A673 (cell line): Measurements from ENCODE around the gene ATP2C1. TPM values are rescaled to one million over a fixed set of nuclear protein-coding genes. Genes with fewer than 3 reads are reported as not detected.

Source experiments
- BruUV-seq: library from RNA; stranded (reverse); fragments of 400-500 nt; replicated peaks from 2 replicates; lab custom pipeline; 2021; lab: Mats Ljungman, UMichigan
- CTCF ChIA-PET: fragments of 300-600 bp; sonication (Branson Sonifier 250); formaldehyde crosslinking; loops from one replicate; lab custom pipeline; 2022; ENCODE audit warnings: antibody characterized with exemption; lab: Charles Lee
- POLR2A ChIA-PET: fragments of 300-600 bp; sonication (Branson Sonifier 250); formaldehyde crosslinking; loops from one replicate; lab custom pipeline; 2022; ENCODE audit warnings: antibody characterized with exemption; ENCODE audit not compliant: low non-redundant PET; lab: Charles Lee
- DNase-seq: peaks from one replicate; pipeline ENCODE4 v3.0.0-alpha.2; 2015; ENCODE audit warnings: low spot score
- H3K27ac ChIP-seq: fragments of 200-600 bp; sonication (generic); 2 replicates; pipeline ENCODE4 v1.5.1; 2016; ENCODE audit warnings: mixed run types, low read depth, mild to moderate bottlenecking, mixed read lengths, antibody characterized with exemption, low read length; ENCODE audit not compliant: poor library complexity, severe bottlenecking
- H3K27me3 ChIP-seq: fragments of 200-600 bp; sonication (generic); replicated peaks from 2 replicates; pipeline ENCODE4 v1.6.1; 2017; ENCODE audit warnings: mixed run types, low read depth, mild to moderate bottlenecking, mixed read lengths, antibody characterized with exemption, low read length; ENCODE audit not compliant: insufficient read depth, poor library complexity
- H3K36me3 ChIP-seq: fragments of 200-600 bp; sonication (generic); 2 replicates; pipeline ENCODE4 v1.6.1; 2016; ENCODE audit warnings: mixed run types, mild to moderate bottlenecking, mixed read lengths, antibody characterized with exemption, low read length; ENCODE audit not compliant: insufficient read depth, poor library complexity, severe bottlenecking
- H3K4me1 ChIP-seq: fragments of 200-600 bp; sonication (generic); 2 replicates; pipeline ENCODE4 v1.6.1; 2017; ENCODE audit warnings: mixed run types, mild to moderate bottlenecking, mixed read lengths, antibody characterized with exemption, low read length; ENCODE audit not compliant: insufficient read depth, poor library complexity, severe bottlenecking
- H3K4me3 ChIP-seq: fragments of 200-600 bp; sonication (generic); 2 replicates; pipeline ENCODE4 v1.5.1; 2016; ENCODE audit warnings: low read depth, mixed run types, mild to moderate bottlenecking, mixed read lengths, low read length; ENCODE audit not compliant: poor library complexity, severe bottlenecking
- H3K9me3 ChIP-seq: fragments of 200-600 bp; sonication (generic); 2 replicates; pipeline ENCODE4 v1.6.1; 2016; ENCODE audit warnings: mixed run types, low read depth, mild to moderate bottlenecking, mixed read lengths, antibody characterized with exemption, low read length; ENCODE audit not compliant: poor library complexity, severe bottlenecking
- EZH2 ChIP-seq: fragments of 200-600 bp; sonication (generic); IDR thresholded peaks from 2 replicates; pipeline ENCODE4 v1.6.1; 2017; ENCODE audit warnings: borderline replicate concordance, low read depth, mild to moderate bottlenecking, mixed read lengths, antibody characterized with exemption, low read length; ENCODE audit not compliant: poor library complexity, severe bottlenecking
- intact Hi-C: fragments of 100-400 bp; cut with micrococcal nuclease; formaldehyde crosslinking; loops from one replicate; pipeline ENCODE4 v1.10.0; 2022; ENCODE audit not compliant: unreplicated experiment
- total RNA-seq: library from RNA; stranded (reverse); gene quantifications from 2 replicates; pipeline ENCODE4 v1.2.3, GENCODE V29; 2021
- TF ChIP-seq, protein P1 (sequence below): fragments of 300-800, 200-600 bp; sonication (generic); conservative IDR thresholded peaks from 2 replicates; pipeline ENCODE4 v1.5.1; 2017; ENCODE audit warnings: low read depth, mild to moderate bottlenecking, antibody characterized with exemption, low read length, moderate library complexity, mixed read lengths

ATP2C1 gene
- total RNA-seq, 1 experiment from 2014 or later = 75.9 TPM

- Histone ChIP-seq H3K36me3 (peaks cover 4% of the 10 kb centered on the region), H3K27me3 (no peaks in the 10 kb centered on the region), H3K4me1 (peaks cover 13% of the 10 kb centered on the region), H3K9me3 (no peaks in the 10 kb centered on the region), H3K4me3 (no peak overlapping the region), H3K27ac (no peak overlapping the region)
- ChIA-PET POLR2A (no interaction called here), CTCF (no interaction called here)
- intact Hi-C loops = no loop called here
- BruUV-seq = no TSS peak
- TF ChIP-seq, protein P1, sequence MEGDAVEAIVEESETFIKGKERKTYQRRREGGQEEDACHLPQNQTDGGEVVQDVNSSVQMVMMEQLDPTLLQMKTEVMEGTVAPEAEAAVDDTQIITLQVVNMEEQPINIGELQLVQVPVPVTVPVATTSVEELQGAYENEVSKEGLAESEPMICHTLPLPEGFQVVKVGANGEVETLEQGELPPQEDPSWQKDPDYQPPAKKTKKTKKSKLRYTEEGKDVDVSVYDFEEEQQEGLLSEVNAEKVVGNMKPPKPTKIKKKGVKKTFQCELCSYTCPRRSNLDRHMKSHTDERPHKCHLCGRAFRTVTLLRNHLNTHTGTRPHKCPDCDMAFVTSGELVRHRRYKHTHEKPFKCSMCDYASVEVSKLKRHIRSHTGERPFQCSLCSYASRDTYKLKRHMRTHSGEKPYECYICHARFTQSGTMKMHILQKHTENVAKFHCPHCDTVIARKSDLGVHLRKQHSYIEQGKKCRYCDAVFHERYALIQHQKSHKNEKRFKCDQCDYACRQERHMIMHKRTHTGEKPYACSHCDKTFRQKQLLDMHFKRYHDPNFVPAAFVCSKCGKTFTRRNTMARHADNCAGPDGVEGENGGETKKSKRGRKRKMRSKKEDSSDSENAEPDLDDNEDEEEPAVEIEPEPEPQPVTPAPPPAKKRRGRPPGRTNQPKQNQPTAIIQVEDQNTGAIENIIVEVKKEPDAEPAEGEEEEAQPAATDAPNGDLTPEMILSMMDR = no peak
- TF ChIP-seq EZH2 = no peak
- DNase-seq = no peak
Measured at GRCh38 chr3:130932979-130933378, 39.1 kb downstream of the ATP2C1 start.

DNA sequence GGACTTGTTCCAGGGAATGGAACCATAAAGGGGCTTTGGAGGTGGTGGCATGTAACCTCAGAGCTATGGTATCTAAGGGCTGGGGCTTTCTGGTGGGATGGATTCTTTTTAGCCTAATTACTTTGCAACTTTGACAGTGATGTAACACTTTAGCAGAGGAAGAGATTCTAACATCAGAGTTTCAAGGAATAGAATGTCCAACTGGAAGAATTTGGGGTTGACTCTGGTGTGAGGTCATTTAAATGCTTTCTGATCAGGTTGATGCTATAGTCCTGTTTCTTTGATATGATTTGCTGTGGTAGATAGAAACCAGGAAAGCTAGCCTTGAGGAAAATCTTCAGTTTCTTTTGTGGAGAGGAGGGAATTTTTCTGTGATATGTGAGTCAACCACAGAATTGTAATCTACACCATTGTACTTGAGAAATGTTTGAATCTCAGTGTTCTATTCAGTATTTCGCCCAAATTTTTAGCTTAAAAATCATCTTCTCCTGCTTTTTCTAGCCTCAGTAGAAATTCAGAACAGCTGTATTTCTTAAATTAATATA is 40.0 kb downstream of the ATP2C1 start:
- intact Hi-C loops = no loop called here
- H3K27ac ChIP-seq = no peak overlapping the region
- H3K4me1 ChIP-seq = peaks cover 11% of the 10 kb centered on the region
- CTCF ChIA-PET = no interaction called here
- no peaks in the 10 kb centered on the region for H3K27me3 ChIP-seq
- H3K9me3 ChIP-seq = no peaks in the 10 kb centered on the region
- peaks cover 4% of the 10 kb centered on the region for H3K36me3 ChIP-seq
- POLR2A ChIA-PET = no interaction called here
- no peak for DNase-seq
- TF ChIP-seq, protein P1 = no peak
- no peak for TF ChIP-seq EZH2
- BruUV-seq = no TSS peak
- no peak overlapping the region for H3K4me3 ChIP-seq

GRCh38 chr3:130934442-130935089 is 40.7 kb downstream of the ATP2C1 start:
- TF ChIP-seq EZH2 = no peak
- TF ChIP-seq, protein P1 = no peak
- CTCF ChIA-PET = no interaction called here
- intact Hi-C loops = no loop called here

More at GRCh38 chr3:130934442-130935089, 40.7 kb downstream of the ATP2C1 start:
- no peak overlapping the region for H3K27ac ChIP-seq
- H3K27me3 ChIP-seq = no peaks in the 10 kb centered on the region
- DNase-seq = no peak
- H3K9me3 ChIP-seq = no peaks in the 10 kb centered on the region
- no peak overlapping the region for H3K4me3 ChIP-seq
- H3K36me3 ChIP-seq = peaks cover 4% of the 10 kb centered on the region
- H3K4me1 ChIP-seq = peaks cover 9% of the 10 kb centered on the region
- BruUV-seq = no TSS peak
- POLR2A ChIA-PET = no interaction called here
